Mesenchymal stem cell (in vitro differentiated cells and primary cell): ENCODE data around the gene IFI27L2.

ENCODE experiments used
- DNase-seq: peaks from one replicate; pipeline ENCODE4 v3.0.0-alpha.2; 2013
- H2AFZ ChIP-seq: one replicate; pipeline ENCODE4 v1.6.1; 2013; ENCODE audit warnings: low read depth, mild to moderate bottlenecking, control low read depth, inconsistent platforms, low read length, moderate library complexity
- H2AK5ac ChIP-seq: 2 replicates; pipeline ENCODE4 v1.6.1; 2013; ENCODE audit warnings: low read length, moderate library complexity, mild to moderate bottlenecking, inconsistent platforms; ENCODE audit not compliant: severe bottlenecking
- H2BK120ac ChIP-seq: one replicate; pipeline ENCODE4 v1.6.1; 2013; ENCODE audit warnings: low read depth, mild to moderate bottlenecking, inconsistent platforms, low read length, moderate library complexity
- H2BK12ac ChIP-seq, 2 experiments: one replicate each; pipeline ENCODE4 v1.6.1; 2013; ENCODE audit warnings: inconsistent platforms in 2 of 2, low read length in 2 of 2, mild to moderate bottlenecking in 2 of 2, moderate library complexity in 2 of 2, control low read depth in 1 of 2
- H2BK15ac ChIP-seq: one replicate; pipeline ENCODE4 v1.6.1; 2013; ENCODE audit warnings: mild to moderate bottlenecking, low read depth, inconsistent platforms; ENCODE audit not compliant: poor library complexity, severe bottlenecking
- H2BK5ac ChIP-seq: 2 replicates; pipeline ENCODE4 v1.6.1; 2013; ENCODE audit warnings: low read depth, mild to moderate bottlenecking, low read length, control low read depth, inconsistent platforms; ENCODE audit not compliant: poor library complexity, severe bottlenecking
- H3K14ac ChIP-seq, 2 experiments: one replicate each; pipeline ENCODE4 v1.6.1; 2013; ENCODE audit warnings: inconsistent platforms in 2 of 2, low read length in 2 of 2, control low read depth in 1 of 2, mild to moderate bottlenecking in 1 of 2, moderate library complexity in 1 of 2
- H3K18ac ChIP-seq, 2 experiments: one replicate each; pipeline ENCODE4 v1.6.1; 2013; ENCODE audit warnings: inconsistent platforms in 2 of 2, low read length in 2 of 2, control low read depth in 1 of 2, low read depth in 1 of 2, mild to moderate bottlenecking in 1 of 2
- H3K23ac ChIP-seq, 2 experiments: one replicate each; pipeline ENCODE4 v1.6.1; 2013; ENCODE audit warnings: inconsistent platforms in 2 of 2, low read length in 2 of 2, mild to moderate bottlenecking in 2 of 2, moderate library complexity in 2 of 2, control low read depth in 1 of 2
- H3K27ac ChIP-seq: 2 replicates; pipeline ENCODE4 v1.5.1; 2013; ENCODE audit warnings: mild to moderate bottlenecking, moderate library complexity, low read length, control low read depth, inconsistent platforms; ENCODE audit not compliant: poor library complexity, severe bottlenecking
- H3K27me3 ChIP-seq, 2 experiments: 2 replicates each; pipeline versions ENCODE4 v1.6.1 to v1.7.0; 2013; ENCODE audit warnings: low read length in 2 of 2, mild to moderate bottlenecking in 2 of 2, moderate library complexity in 2 of 2, control low read depth in 1 of 2, inconsistent platforms in 1 of 2; ENCODE audit not compliant: control insufficient read depth in 1 of 2, insufficient read depth in 1 of 2
- H3K36me3 ChIP-seq, 2 experiments: 2 replicates each; pipeline versions ENCODE4 v1.6.1 to v1.7.0; 2013; ENCODE audit warnings: low read length in 2 of 2, control low read depth in 1 of 2, inconsistent platforms in 1 of 2, low read depth in 1 of 2, mild to moderate bottlenecking in 1 of 2; ENCODE audit not compliant: insufficient read depth in 2 of 2, control insufficient read depth in 1 of 2
- H3K4ac ChIP-seq, 2 experiments: one replicate each; pipeline ENCODE4 v1.6.1; 2013; ENCODE audit warnings: inconsistent platforms in 2 of 2, low read length in 2 of 2, mild to moderate bottlenecking in 2 of 2, moderate library complexity in 2 of 2, control low read depth in 1 of 2, low read depth in 1 of 2
- H3K4me1 ChIP-seq: 2 replicates; pipeline ENCODE4 v1.6.1; 2013; ENCODE audit warnings: low read depth, low read length, control low read depth; ENCODE audit not compliant: control insufficient read depth, insufficient read depth
- H3K4me2 ChIP-seq: 2 replicates; pipeline ENCODE4 v1.6.1; 2013; ENCODE audit warnings: low read length, mild to moderate bottlenecking, inconsistent platforms; ENCODE audit not compliant: poor library complexity, severe bottlenecking
- H3K4me3 ChIP-seq, 2 experiments: 2 replicates each; pipeline versions ENCODE4 v1.5.1 to v1.7.0; 2013; ENCODE audit warnings: low read length in 2 of 2, mild to moderate bottlenecking in 2 of 2, control low read depth in 1 of 2, low read depth in 1 of 2; ENCODE audit not compliant: insufficient read depth in 1 of 2
- H3K79me1 ChIP-seq: replicated peaks from 2 replicates; pipeline ENCODE4 v1.6.1; 2013; ENCODE audit warnings: mild to moderate bottlenecking, control low read depth, low read length, inconsistent platforms; ENCODE audit not compliant: poor library complexity, severe bottlenecking
- H3K9ac ChIP-seq: 2 replicates; pipeline ENCODE4 v1.7.0; 2013; ENCODE audit warnings: mild to moderate bottlenecking, low read length, moderate library complexity
- H3K9me3 ChIP-seq: 2 replicates; pipeline ENCODE4 v1.7.0; 2013; ENCODE audit warnings: mild to moderate bottlenecking, low read length; ENCODE audit not compliant: control insufficient read depth
- H4K8ac ChIP-seq: one replicate; pipeline ENCODE4 v1.6.1; 2013; ENCODE audit warnings: inconsistent platforms, mild to moderate bottlenecking, low read length, moderate library complexity
- H4K91ac ChIP-seq: one replicate; pipeline ENCODE4 v1.6.1; 2013; ENCODE audit warnings: mild to moderate bottlenecking, low read length, inconsistent platforms
- WGBS: methylation state at CpG from one replicate; pipeline ENCODE4 v1.1.7; 2013; ENCODE audit warnings: mixed read lengths; 5-methylcytosine and 5-hydroxymethylcytosine counted together

The IFI27L2 gene

GRCh38 chr14:94113908-94114588 lies 15.4 kb downstream of the IFI27L2 start:
- no peaks in the 10 kb centered on the region for H3K79me1 ChIP-seq
- no peak overlapping the region for H3K4me2 ChIP-seq
- no peaks in the 10 kb centered on the region for H3K4me1 ChIP-seq
- H2BK12ac ChIP-seq: no peak overlapping the region
- H2AFZ ChIP-seq: no peak overlapping the region
- H2BK120ac ChIP-seq: no peak overlapping the region
- 93% methylated on average over 5 of the region's 5 CpGs for WGBS
- peaks cover 5 to 43% of the 10 kb centered on the region in 2 experiments for H3K27me3 ChIP-seq
- no peak overlapping the region for H3K27ac ChIP-seq
- H3K4me3 ChIP-seq: no peak overlapping the region
- H3K9ac ChIP-seq: no peak overlapping the region
- no peak overlapping the region for H2BK15ac ChIP-seq
- H4K8ac ChIP-seq: no peak overlapping the region
- peak overlapping the region in 1 of 2 experiments; percentile 47 for H3K23ac ChIP-seq
- H3K36me3 ChIP-seq: peaks cover 0 to 3% of the 10 kb centered on the region in 2 experiments
- no peak overlapping the region for H4K91ac ChIP-seq
- H3K9me3 ChIP-seq: no peaks in the 10 kb centered on the region
- no peak overlapping the region for H3K18ac ChIP-seq
- H3K14ac ChIP-seq: no peak overlapping the region
- no peak for DNase-seq
- H2BK5ac ChIP-seq: no peak overlapping the region
- H2AK5ac ChIP-seq: no peak overlapping the region
- no peak overlapping the region for H3K4ac ChIP-seq

GRCh38 chr14:94113490-94113889 lies 15.9 kb downstream of the IFI27L2 start:
- 76% methylated on average over 6 of the region's 6 CpGs for whole genome bisulfite sequencing
- Histone ChIP-seq H3K79me1 (no peaks in the 10 kb centered on the region), H2BK12ac (no peak overlapping the region), H2AFZ (no peak overlapping the region), H4K8ac (no peak overlapping the region), H2AK5ac (no peak overlapping the region), H4K91ac (no peak overlapping the region), H3K4me3 (no peak overlapping the region), H3K27ac (no peak overlapping the region), H3K23ac (no peak overlapping the region), H2BK15ac (no peak overlapping the region), H3K27me3 (peaks cover 5 to 37% of the 10 kb centered on the region in 2 experiments), H3K9me3 (no peaks in the 10 kb centered on the region), H3K4me2 (no peak overlapping the region), H3K9ac (no peak overlapping the region), H2BK5ac (no peak overlapping the region), H3K14ac (no peak overlapping the region), H3K36me3 (peaks cover 0 to 3% of the 10 kb centered on the region in 2 experiments), H3K18ac (no peak overlapping the region), H3K4me1 (no peaks in the 10 kb centered on the region), H2BK120ac (no peak overlapping the region), H3K4ac (no peak overlapping the region)
- no peak for DNase-seq

GRCh38 chr14:94113073-94113472 lies 16.3 kb downstream of the IFI27L2 start:
- no peak overlapping the region for H4K8ac ChIP-seq
- no peaks in the 10 kb centered on the region for H3K9me3 ChIP-seq
- peaks cover 5 to 37% of the 10 kb centered on the region in 2 experiments for H3K27me3 ChIP-seq
- no peak overlapping the region for H2AK5ac ChIP-seq
- H3K4me2 ChIP-seq: no peak overlapping the region
- H2AFZ ChIP-seq: no peak overlapping the region
- no peak overlapping the region for H4K91ac ChIP-seq
- no peak overlapping the region for H2BK5ac ChIP-seq
- peak overlapping the region in 1 of 2 experiments; percentile 78 for H3K4me3 ChIP-seq
- no peak overlapping the region for H2BK12ac ChIP-seq
- no peak overlapping the region for H3K4ac ChIP-seq
- 97% methylated on average over 6 of the region's 7 CpGs for WGBS
- no peak overlapping the region for H3K23ac ChIP-seq
- H3K14ac ChIP-seq: no peak overlapping the region
- H3K9ac ChIP-seq: peak overlapping the region; percentile 90
- H3K4me1 ChIP-seq: no peaks in the 10 kb centered on the region
- H3K27ac ChIP-seq: no peak overlapping the region
- H2BK15ac ChIP-seq: no peak overlapping the region
- no peak for DNase-seq
- no peak overlapping the region for H2BK120ac ChIP-seq
- H3K18ac ChIP-seq: no peak overlapping the region
- no peaks in the 10 kb centered on the region for H3K79me1 ChIP-seq
- peaks cover 0 to 3% of the 10 kb centered on the region in 2 experiments for H3K36me3 ChIP-seq

- Histone ChIP-seq H3K4ac (no peak overlapping the region), H3K23ac (no peak overlapping the region), H2BK12ac (no peak overlapping the region), H2BK120ac (no peak overlapping the region), H4K91ac (no peak overlapping the region), H2BK5ac (no peak overlapping the region), H3K4me1 (no peaks in the 10 kb centered on the region), H3K4me2 (no peak overlapping the region), H3K79me1 (no peaks in the 10 kb centered on the region), H3K14ac (peak overlapping the region in 1 of 2 experiments; percentile 64), H3K36me3 (peaks cover 0 to 3% of the 10 kb centered on the region in 2 experiments), H3K18ac (no peak overlapping the region), H2BK15ac (no peak overlapping the region), H2AFZ (no peak overlapping the region), H3K27ac (no peak overlapping the region), H4K8ac (no peak overlapping the region), H3K9me3 (no peaks in the 10 kb centered on the region), H2AK5ac (no peak overlapping the region), H3K9ac (peak overlapping the region; percentile 90), H3K27me3 (peaks cover 5 to 32% of the 10 kb centered on the region in 2 experiments), H3K4me3 (peak overlapping the region in 1 of 2 experiments; percentile 78)
- no peak for DNase-seq
- 85% methylated on average over 6 of the region's 6 CpGs for WGBS
These were observed 16.8 kb downstream of the IFI27L2 start for GRCh38 chr14:94112513-94113063.
